ENCODE data around the gene HS3ST2.
A peak's percentile ranks its signal among the peaks of the same experiment; 100 is the strongest.

Gene HS3ST2

GRCh38 chr16:22799113-22799512 lies 14.8 kb upstream of the HS3ST2 start:
- TF ChIP-seq CTCF (IDR thresholded peaks at IDR 0.05; ENCODE audit: low read depth, low read length), result no peak
- no peak for DNase-seq
- Histone ChIP-seq H3K27me3 (ENCODE audit: insufficient read depth, low read depth, severe bottlenecking) (no peaks in the 10 kb centered on the region), H3K36me3 (no peaks in the 10 kb centered on the region), H3K27ac (no peak overlapping the region), H3K4me3 (ENCODE audit: low read depth, low read length) (no peak overlapping the region), H3K9me3 (ENCODE audit: severe bottlenecking) (peaks cover 5% of the 10 kb centered on the region)

- Histone ChIP-seq H3K9me3 (ENCODE audit: severe bottlenecking) (no peaks in the 10 kb centered on the region), H3K27me3 (ENCODE audit: insufficient read depth, low read depth, severe bottlenecking) (no peaks in the 10 kb centered on the region), H3K27ac (no peak overlapping the region), H3K36me3 (no peaks in the 10 kb centered on the region), H3K4me3 (ENCODE audit: low read depth, low read length) (no peak overlapping the region)
- TF ChIP-seq CTCF (IDR thresholded peaks at IDR 0.05; ENCODE audit: low read depth, low read length), result no peak
- DNase-seq, result no peak
Measured at GRCh38 chr16:22804893-22805292, 9.1 kb upstream of the HS3ST2 start.

- no peaks in the 10 kb centered on the region for H3K27me3 ChIP-seq (ENCODE audit: insufficient read depth, low read depth, severe bottlenecking)
- no peak for TF ChIP-seq CTCF (IDR thresholded peaks at IDR 0.05; ENCODE audit: low read depth, low read length)
- DNase-seq, result no peak
- H3K36me3 ChIP-seq, result no peaks in the 10 kb centered on the region
- no peaks in the 10 kb centered on the region for H3K9me3 ChIP-seq (ENCODE audit: severe bottlenecking)
- H3K27ac ChIP-seq, result no peak overlapping the region
- no peak overlapping the region for H3K4me3 ChIP-seq (ENCODE audit: low read depth, low read length)
Measured at GRCh38 chr16:22805326-22805725, 8.6 kb upstream of the HS3ST2 start.

GRCh38 chr16:22806811-22807210 lies 7.2 kb upstream of the HS3ST2 start:
- Histone ChIP-seq H3K4me3 (ENCODE audit: low read depth, low read length) (no peak overlapping the region), H3K27me3 (ENCODE audit: insufficient read depth, low read depth, severe bottlenecking) (no peaks in the 10 kb centered on the region), H3K9me3 (ENCODE audit: severe bottlenecking) (no peaks in the 10 kb centered on the region), H3K27ac (no peak overlapping the region), H3K36me3 (no peaks in the 10 kb centered on the region)
- TF ChIP-seq CTCF (IDR thresholded peaks at IDR 0.05; ENCODE audit: low read depth, low read length), result no peak
- no peak for DNase-seq

- Histone ChIP-seq H3K9me3 (ENCODE audit: severe bottlenecking) (no peaks in the 10 kb centered on the region), H3K27ac (no peak overlapping the region), H3K4me3 (ENCODE audit: low read depth, low read length) (no peak overlapping the region), H3K27me3 (ENCODE audit: insufficient read depth, low read depth, severe bottlenecking) (peaks cover 12% of the 10 kb centered on the region), H3K36me3 (no peaks in the 10 kb centered on the region)
- no peak for DNase-seq
- no peak for TF ChIP-seq CTCF (IDR thresholded peaks at IDR 0.05; ENCODE audit: low read depth, low read length)
Measured at GRCh38 chr16:22810226-22810625, 3.7 kb upstream of the HS3ST2 start.

GRCh38 chr16:22813223-22813947 lies 577 bp upstream of the HS3ST2 start:
- Histone ChIP-seq H3K9me3 (ENCODE audit: severe bottlenecking) (no peaks in the 10 kb centered on the region), H3K27me3 (ENCODE audit: insufficient read depth, low read depth, severe bottlenecking) (peaks cover 13% of the 10 kb centered on the region), H3K36me3 (no peaks in the 10 kb centered on the region), H3K4me3 (ENCODE audit: low read depth, low read length) (peak overlapping the region; percentile 69), H3K27ac (no peak overlapping the region)
- peak; percentile 80 for TF ChIP-seq CTCF (IDR thresholded peaks at IDR 0.05; ENCODE audit: low read depth, low read length)
- peak; percentile 67 for DNase-seq

All from WERI-Rb-1 (cell line).